ENCODE data around the gene ZNF785.
A peak's percentile ranks its signal among the peaks of the same experiment; 100 is the strongest.

- no peak for TF ChIP-seq CTCF (conservative IDR thresholded peaks at IDR 0.05)
- peak; percentile 73; the same call in 1 of the 2 replicates for TF ChIP-seq ZFX (IDR thresholded peaks at IDR 0.05)
These were observed 13.8 kb downstream of the ZNF785 start, which contains the start of gene ZNF688 for GRCh38 chr16:30571445-30572322.
